ENCODE data around the gene CCL19. TPM values are rescaled to one million over a fixed set of nuclear protein-coding genes. Genes with fewer than 3 reads are reported as not detected.

CCL19 gene
- total and polyA plus RNA-seq, 2 of the 8 experiments (the other 6 are each of a cell fraction or from before 2014, with no cell fraction given) = not detected

DNA sequence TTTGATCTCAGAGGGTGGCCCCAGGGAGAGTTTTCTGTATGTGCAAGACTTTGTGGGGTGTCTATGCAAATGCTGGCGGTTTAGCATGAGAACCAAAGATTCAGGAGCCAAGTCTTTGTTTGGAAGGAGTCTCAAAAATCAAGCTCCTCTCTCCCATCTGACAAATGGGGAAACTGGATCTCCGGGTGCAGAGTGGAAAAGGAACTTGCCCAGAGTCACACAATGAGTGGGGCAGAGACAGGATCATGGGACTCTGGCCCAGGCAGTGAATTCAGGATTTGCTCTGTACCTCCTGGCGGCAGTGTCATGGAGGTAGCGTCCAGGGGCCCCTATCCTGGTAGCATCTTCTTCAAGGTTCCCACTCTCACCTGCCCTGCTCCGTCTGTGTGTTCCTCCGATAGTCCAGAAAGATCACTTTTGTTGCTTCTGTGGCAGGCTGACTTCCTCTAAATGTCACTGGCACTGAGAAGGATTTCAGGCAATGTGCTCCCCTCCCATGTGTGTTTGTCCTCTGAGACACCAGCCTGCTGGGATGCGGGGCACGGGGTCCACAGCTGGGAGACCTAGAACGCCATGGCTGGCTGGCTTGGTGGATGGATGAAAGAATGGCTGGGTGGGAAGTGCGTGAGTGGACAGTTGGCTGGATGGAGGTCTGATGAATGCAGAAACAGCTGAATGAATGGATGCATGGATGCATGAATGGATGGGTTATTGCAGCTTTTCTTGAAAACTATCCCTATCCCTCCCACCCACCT is 3.6 kb downstream of the CCL19 start:
- 87% methylated on average over 10 of the region's 10 CpGs; no CpG with 5 or more reads in 1 of the 2 experiments for WGBS, 2 experiments (ENCODE audit: extremely low coverage in 1 of 2, insufficient coverage in 1 of 2, insufficient read length in 1 of 2, insufficient replicate concordance in 2 of 2, low coverage in 1 of 2, low lambda C conversion rate in 2 of 2, missing lambda C conversion rate in 1 of 2)
- H3K9ac ChIP-seq (replicated peaks in 1 of 4; ENCODE audit: extremely low read depth in 1 of 4, low read depth in 3 of 4, low read length in 3 of 4) = no peak overlapping the region
- no peak for DNase-seq (ENCODE audit: low read depth in 1 of 2, low spot score in 2 of 2)
- no peak overlapping the region for H2AK5ac ChIP-seq (ENCODE audit: low read depth, low read length)
- no peak overlapping the region for H4K8ac ChIP-seq (ENCODE audit: extremely low read depth, insufficient read depth, low read length)
- H2BK5ac ChIP-seq (ENCODE audit: low read depth, low read length) = no peak overlapping the region
- H3K4me1 ChIP-seq (replicated peaks in 1 of 4; ENCODE audit: control insufficient read depth in 3 of 4, insufficient read depth in 4 of 4, low read length in 3 of 4) = peaks cover 0 to 3% (median 1%) of the 10 kb centered on the region in 4 experiments; a peak in 2 of 7 replicates
- no peaks in the 10 kb centered on the region for H3K9me3 ChIP-seq (ENCODE audit: insufficient read depth in 2 of 2, low read depth in 1 of 2, low read length in 1 of 2)
- no peak overlapping the region for H3K18ac ChIP-seq (ENCODE audit: extremely low read depth, low read length)
- no peak overlapping the region for H3K4ac ChIP-seq (replicated peaks; ENCODE audit: insufficient read length, low read depth, low read length)
- no peaks in the 10 kb centered on the region for H3K27me3 ChIP-seq (replicated peaks in 1 of 4; ENCODE audit: control insufficient read depth in 3 of 4, extremely low read depth in 1 of 4, insufficient read depth in 3 of 4, low read length in 3 of 4)
- H3K4me3 ChIP-seq (ENCODE audit: extremely low read depth in 1 of 4, insufficient read depth in 2 of 4, low read depth in 3 of 4, low read length in 4 of 4) = no peak overlapping the region
- H2BK15ac ChIP-seq (ENCODE audit: low read length) = no peak overlapping the region
- TF ChIP-seq RXRA (IDR thresholded peaks at IDR 0.05; ENCODE audit: insufficient read depth, low read depth, low read length) = no peak
- TF ChIP-seq EGR1 (IDR thresholded peaks at IDR 0.05; ENCODE audit: borderline replicate concordance, low read depth, low read length) = no peak
- no peak for TF ChIP-seq CTBP2 (IDR thresholded peaks at IDR 0.05; ENCODE audit: borderline replicate concordance, insufficient read depth, insufficient read length, low read length)
- no peak for TF ChIP-seq SIX5 (IDR thresholded peaks at IDR 0.05; ENCODE audit: low read depth, low read length)
- no peak for TF ChIP-seq MAFK (IDR thresholded peaks at IDR 0.05; ENCODE audit: low read depth, low read length)
- no peak for TF ChIP-seq FOSL1 (IDR thresholded peaks at IDR 0.05; ENCODE audit: insufficient read depth, low read depth, low read length)
- H3K79me1 ChIP-seq (ENCODE audit: low read depth, low read length) = no peaks in the 10 kb centered on the region
- H3K79me2 ChIP-seq (ENCODE audit: control insufficient read depth in 1 of 2, insufficient read depth in 2 of 2, low read length in 2 of 2) = no peaks in the 10 kb centered on the region
- ChIA-PET CTCF (ENCODE audit: partially characterized antibody) (interaction anchor here (1.6 to 12.6 kb wide), 3 partner anchors 12 to 22 kb away, joined by 4 to 147 read pairs (median 39); no protein-coding TSS in a partner anchor), POLR2A (ENCODE audit: partially characterized antibody) (no interaction called here)
- no peak overlapping the region for H2AFZ ChIP-seq (ENCODE audit: low read length)
- FAIRE-seq = no peak
- H2BK120ac ChIP-seq (replicated peaks; ENCODE audit: low read depth, low read length) = no peak overlapping the region
- no peaks in the 10 kb centered on the region for H4K20me1 ChIP-seq (replicated peaks in 1 of 2; ENCODE audit: control insufficient read depth in 1 of 2, insufficient read depth in 2 of 2, low read length in 2 of 2)
- H3K23ac ChIP-seq (ENCODE audit: insufficient read length) = no peak overlapping the region
- no peaks in the 10 kb centered on the region; the same call in 1 of the 2 replicates for H3K23me2 ChIP-seq (ENCODE audit: low read depth, low read length)
- H2BK20ac ChIP-seq (ENCODE audit: low read length) = no peak overlapping the region; the same call in 1 of the 2 replicates
- H3K36me3 ChIP-seq (ENCODE audit: control insufficient read depth in 2 of 4, insufficient read depth in 4 of 4, low read length in 3 of 4) = no peaks in the 10 kb centered on the region
- no peak overlapping the region for H4K91ac ChIP-seq (replicated peaks; ENCODE audit: insufficient read length, low read length)
- no peak overlapping the region for H3K27ac ChIP-seq (ENCODE audit: low read depth, low read length)
- no peak overlapping the region for H3K14ac ChIP-seq (ENCODE audit: insufficient read length)
- H4K5ac ChIP-seq (ENCODE audit: insufficient read length, low read depth, low read length) = no peak overlapping the region
- H2BK12ac ChIP-seq (ENCODE audit: low read depth, low read length) = peak overlapping the region; percentile 76; the same call in 1 of the 2 replicates
- H3K4me2 ChIP-seq (ENCODE audit: insufficient read depth in 1 of 2, low read depth in 2 of 2, low read length in 2 of 2) = no peak overlapping the region; a peak in 1 of 4 replicates
- H3K56ac ChIP-seq (replicated peaks; ENCODE audit: insufficient read length, low read depth, low read length) = no peak overlapping the region
